CD4-positive, CD25-positive, alpha-beta regulatory T cell (primary cell): ENCODE measurements around the gene GCN1. TPM values are rescaled to one million over a fixed set of nuclear protein-coding genes. Genes with fewer than 3 reads are reported as not detected.
A peak's percentile ranks its signal among the peaks of the same experiment; 100 is the strongest.

ENCODE experiments used
- ATAC-seq, 2 donors: fragments of 150-1000 bp; cut with Tn5 transposase; one replicate each; pipeline ENCODE4 v1.10.0; 2021; ENCODE audit warnings: low read depth in 2 of 2, moderate number of reproducible peaks in 2 of 2, moderate library complexity in 1 of 2
- DNase-seq, 3 donors: peaks; one replicate each; pipeline versions ENCODE4 v3.0.0 to v3.0.0-alpha.2; 2012 to 2022; ENCODE audit warnings: mixed read lengths in 1 of 3
- H3K27ac ChIP-seq: one replicate; pipeline ENCODE4 v1.7.0; 2013; ENCODE audit warnings: mild to moderate bottlenecking, low read length; ENCODE audit not compliant: insufficient read depth, poor library complexity, severe bottlenecking
- H3K27me3 ChIP-seq: one replicate; pipeline ENCODE4 v1.7.0; 2013; ENCODE audit warnings: low read length; ENCODE audit not compliant: control insufficient read depth, insufficient read depth
- H3K36me3 ChIP-seq: one replicate; pipeline ENCODE4 v1.7.0; 2013; ENCODE audit warnings: mild to moderate bottlenecking, low read length, moderate library complexity; ENCODE audit not compliant: control insufficient read depth, insufficient read depth
- H3K4me1 ChIP-seq: 2 replicates; pipeline ENCODE4 v1.7.0; 2013; ENCODE audit warnings: mild to moderate bottlenecking, low read length; ENCODE audit not compliant: insufficient read depth, control insufficient read depth, poor library complexity, severe bottlenecking
- H3K4me3 ChIP-seq: one replicate; pipeline ENCODE4 v1.7.0; 2013; ENCODE audit warnings: low read depth, mild to moderate bottlenecking, low read length, moderate library complexity
- H3K9me3 ChIP-seq, 2 experiments: 1 replicate in 1 of 2; 2 replicates in 1 of 2; pipeline ENCODE4 v1.7.0; 2013; ENCODE audit warnings: low read length in 2 of 2, mild to moderate bottlenecking in 1 of 2, moderate library complexity in 1 of 2; ENCODE audit not compliant: control insufficient read depth in 2 of 2
- H3K27ac Mint-ChIP-seq, 3 donors: one replicate each; pipeline ENCODE4 v1.8.0; 2020 to 2022; ENCODE audit warnings: mild to moderate bottlenecking in 3 of 3, mixed read lengths in 3 of 3, moderate library complexity in 2 of 3
- H3K27me3 Mint-ChIP-seq: one replicate; pipeline ENCODE4 v1.8.0; 2022; ENCODE audit warnings: mild to moderate bottlenecking, mixed read lengths
- H3K36me3 Mint-ChIP-seq: one replicate; pipeline ENCODE4 v1.8.0; 2020; ENCODE audit warnings: mixed read lengths
- H3K4me1 Mint-ChIP-seq, 4 donors: one replicate each; pipeline ENCODE4 v1.8.0; 2020 to 2022; ENCODE audit warnings: mixed read lengths in 4 of 4, mild to moderate bottlenecking in 1 of 4
- H3K4me3 Mint-ChIP-seq, 4 donors: one replicate each; pipeline ENCODE4 v1.8.0; 2020 to 2022; ENCODE audit warnings: mild to moderate bottlenecking in 4 of 4, mixed read lengths in 4 of 4, moderate library complexity in 3 of 4
- H3K9me3 Mint-ChIP-seq, 7 donors: one replicate each; pipeline ENCODE4 v1.8.0; 2020 to 2022; ENCODE audit warnings: mixed read lengths in 7 of 7, mild to moderate bottlenecking in 3 of 7, moderate library complexity in 2 of 7
- polyA plus RNA-seq, 4 donors: library from polyadenylated mRNA; unstranded; fragments of 300-500 nt; fragmentation: Illumina TruSeq; gene quantifications; one replicate each; pipeline ENCODE4 v1.2.3, GENCODE V29; 2021
- total RNA-seq: library from RNA; stranded (reverse); gene quantifications from one replicate; pipeline ENCODE4 v1.2.3, GENCODE V29; 2022

The GCN1 gene
- total and polyA plus RNA-seq, 5 donors from 2014 or later, result 17.0 to 115 (median 22.5) TPM

- H3K27ac ChIP-seq, result peak overlapping the region; percentile 14
- H3K36me3 Mint-ChIP-seq, result peaks cover 36% of the 10 kb centered on the region
- peak overlapping the region in 1 of 3 donors; percentile 2 for H3K27ac Mint-ChIP-seq
- no peaks in the 10 kb centered on the region for H3K9me3 Mint-ChIP-seq
- H3K4me3 Mint-ChIP-seq, result no peak overlapping the region
- H3K4me3 ChIP-seq, result no peak overlapping the region
- no peak for ATAC-seq
- no peaks in the 10 kb centered on the region for H3K4me1 ChIP-seq
- DNase-seq, result no peak
- H3K36me3 ChIP-seq, result peaks cover 93% of the 10 kb centered on the region
- H3K4me1 Mint-ChIP-seq, result no peaks in the 10 kb centered on the region
- H3K27me3 Mint-ChIP-seq, result no peaks in the 10 kb centered on the region
- no peaks in the 10 kb centered on the region for H3K27me3 ChIP-seq
- H3K9me3 ChIP-seq, result no peaks in the 10 kb centered on the region
Observed at GRCh38 chr12:120141336-120141735, 53.2 kb downstream of the GCN1 start.

GRCh38 chr12:120140603-120141002, 53.9 kb downstream of the GCN1 start:
- no peaks in the 10 kb centered on the region for H3K9me3 ChIP-seq
- H3K27me3 ChIP-seq, result no peaks in the 10 kb centered on the region
- DNase-seq (no peak), ATAC-seq (no peak)
- Mint-ChIP-seq H3K27me3 (no peaks in the 10 kb centered on the region), H3K4me1 (no peaks in the 10 kb centered on the region), H3K4me3 (no peak overlapping the region), H3K27ac (no peak overlapping the region), H3K36me3 (peaks cover 36% of the 10 kb centered on the region), H3K9me3 (no peaks in the 10 kb centered on the region)
- peaks cover 93% of the 10 kb centered on the region for H3K36me3 ChIP-seq
- H3K4me3 ChIP-seq, result no peak overlapping the region
- no peaks in the 10 kb centered on the region for H3K4me1 ChIP-seq
- H3K27ac ChIP-seq, result no peak overlapping the region

DNA sequence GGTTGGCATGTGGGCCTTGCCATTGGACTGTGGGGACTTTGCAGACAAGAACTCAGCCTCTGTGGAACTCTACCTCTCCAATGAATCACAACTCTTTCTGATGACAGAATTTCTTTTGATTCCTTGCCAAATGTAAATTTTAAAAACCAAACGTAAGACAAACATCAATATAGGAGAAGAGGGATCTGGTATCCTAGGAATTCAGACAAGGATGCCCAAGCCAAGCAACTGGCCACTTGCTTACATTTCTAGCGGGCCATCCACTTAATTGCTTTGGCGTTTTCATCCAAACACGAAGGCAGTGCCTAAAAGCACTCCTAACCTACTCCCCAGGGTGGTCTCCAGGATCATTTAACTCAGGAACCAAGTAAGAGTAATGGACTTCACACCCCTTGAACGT, 54.6 kb downstream of the GCN1 start:
- H3K9me3 Mint-ChIP-seq, result no peaks in the 10 kb centered on the region
- no peaks in the 10 kb centered on the region for H3K27me3 Mint-ChIP-seq
- no peak overlapping the region for H3K27ac ChIP-seq
- no peaks in the 10 kb centered on the region for H3K4me1 Mint-ChIP-seq
- H3K36me3 Mint-ChIP-seq, result peaks cover 38% of the 10 kb centered on the region
- no peak for ATAC-seq
- H3K27ac Mint-ChIP-seq, result peak overlapping the region in 1 of 3 donors; percentile 7
- H3K4me3 ChIP-seq, result no peak overlapping the region
- no peaks in the 10 kb centered on the region for H3K9me3 ChIP-seq
- no peaks in the 10 kb centered on the region for H3K27me3 ChIP-seq
- no peaks in the 10 kb centered on the region for H3K4me1 ChIP-seq
- H3K4me3 Mint-ChIP-seq, result no peak overlapping the region
- no peak for DNase-seq
- H3K36me3 ChIP-seq, result peaks cover 91% of the 10 kb centered on the region

DNA sequence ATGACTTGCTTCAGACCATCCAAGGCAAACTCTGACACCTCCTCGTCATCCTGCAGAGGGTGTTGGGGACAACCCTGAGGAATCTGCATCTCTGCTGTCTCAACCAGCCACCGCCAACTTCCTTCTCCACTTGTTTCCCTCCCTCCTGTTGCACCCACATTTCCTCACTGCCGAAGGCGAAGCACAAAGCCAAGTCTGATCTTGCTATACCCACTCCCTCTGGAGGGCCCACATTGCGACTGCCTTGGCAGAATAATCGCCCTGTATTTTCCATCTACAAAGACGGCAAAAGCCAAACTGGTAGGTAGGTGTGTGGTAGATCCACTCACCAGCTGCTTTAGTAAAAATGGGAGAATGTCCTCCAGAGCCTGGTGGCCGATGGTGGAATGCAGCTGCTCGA, 56.1 kb downstream of the GCN1 start:
- Mint-ChIP-seq H3K36me3 (peaks cover 42% of the 10 kb centered on the region), H3K27me3 (no peaks in the 10 kb centered on the region)
- no peak overlapping the region for H3K4me3 ChIP-seq

GRCh38 chr12:120137833-120138232, 56.7 kb downstream of the GCN1 start:
- Mint-ChIP-seq H3K27ac (no peak overlapping the region), H3K9me3 (no peaks in the 10 kb centered on the region), H3K4me1 (no peaks in the 10 kb centered on the region), H3K36me3 (peaks cover 42% of the 10 kb centered on the region), H3K4me3 (no peak overlapping the region), H3K27me3 (no peaks in the 10 kb centered on the region)
- DNase-seq (no peak), ATAC-seq (no peak)
- H3K4me1 ChIP-seq, result no peaks in the 10 kb centered on the region
- no peak overlapping the region for H3K4me3 ChIP-seq
- H3K36me3 ChIP-seq, result peaks cover 94% of the 10 kb centered on the region
- H3K9me3 ChIP-seq, result no peaks in the 10 kb centered on the region
- H3K27me3 ChIP-seq, result no peaks in the 10 kb centered on the region
- H3K27ac ChIP-seq, result no peak overlapping the region

More for the DNA sequence above, 56.1 kb downstream of the GCN1 start:
- H3K4me1 ChIP-seq, result no peaks in the 10 kb centered on the region
- DNase-seq (no peak), ATAC-seq (no peak)
- Mint-ChIP-seq H3K27ac (no peak overlapping the region), H3K9me3 (no peaks in the 10 kb centered on the region), H3K4me1 (no peaks in the 10 kb centered on the region), H3K4me3 (no peak overlapping the region)
- no peaks in the 10 kb centered on the region for H3K9me3 ChIP-seq
- H3K27me3 ChIP-seq, result no peaks in the 10 kb centered on the region
- no peak overlapping the region for H3K27ac ChIP-seq
- H3K36me3 ChIP-seq, result peaks cover 93% of the 10 kb centered on the region

GRCh38 chr12:120136093-120136770, 58.3 kb downstream of the GCN1 start:
- peaks cover 38% of the 10 kb centered on the region for H3K36me3 Mint-ChIP-seq

DNA sequence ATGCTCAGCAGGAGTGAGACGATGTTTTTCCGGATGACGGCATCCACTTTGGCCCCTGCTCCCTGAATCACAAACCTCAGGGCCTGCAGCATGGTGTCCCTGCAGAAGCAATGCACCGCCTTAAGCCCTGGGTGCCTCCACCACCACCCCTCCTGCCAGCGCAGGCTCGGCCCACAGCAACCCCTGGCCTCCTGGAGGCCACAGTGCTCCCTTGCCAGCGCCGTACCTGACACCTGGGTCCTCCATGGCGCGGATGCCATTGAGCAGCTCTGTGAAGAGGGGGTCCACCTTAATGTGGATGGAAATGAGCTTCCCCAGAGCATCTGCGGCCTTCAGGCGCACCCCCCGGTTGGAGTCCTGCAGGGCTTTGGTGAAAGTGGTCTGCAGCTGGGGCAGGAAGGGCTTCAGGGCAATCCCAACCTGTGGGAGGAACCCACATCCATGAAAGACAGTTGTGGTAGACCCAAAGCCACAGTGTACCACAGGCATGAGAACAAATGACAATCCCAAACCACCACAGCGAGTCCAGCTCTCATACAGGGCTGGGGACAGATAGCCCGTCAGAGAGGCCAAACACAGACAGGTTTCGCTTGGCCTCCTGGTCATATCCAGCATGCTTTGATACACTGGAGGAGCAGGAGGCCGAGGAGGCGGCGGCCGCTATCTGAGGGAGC, 60.1 kb downstream of the GCN1 start:
- Mint-ChIP-seq H3K27me3 (no peaks in the 10 kb centered on the region), H3K9me3 (no peaks in the 10 kb centered on the region), H3K4me1 (peaks cover 0 to 2% (median 0%) of the 10 kb centered on the region in 4 donors), H3K36me3 (peaks cover 26% of the 10 kb centered on the region), H3K27ac (no peak overlapping the region), H3K4me3 (no peak overlapping the region)
- Histone ChIP-seq H3K4me1 (no peaks in the 10 kb centered on the region), H3K27ac (no peak overlapping the region), H3K9me3 (no peaks in the 10 kb centered on the region), H3K27me3 (no peaks in the 10 kb centered on the region), H3K4me3 (no peak overlapping the region), H3K36me3 (peaks cover 93% of the 10 kb centered on the region)
- DNase-seq (no peak), ATAC-seq (no peak)

More at GRCh38 chr12:120136093-120136770, 58.3 kb downstream of the GCN1 start:
- H3K27ac ChIP-seq, result no peak overlapping the region
- peaks cover 93% of the 10 kb centered on the region for H3K36me3 ChIP-seq
- no peaks in the 10 kb centered on the region for H3K27me3 ChIP-seq
- no peaks in the 10 kb centered on the region for H3K9me3 ChIP-seq
- no peak overlapping the region for H3K4me3 ChIP-seq
- DNase-seq (no peak), ATAC-seq (no peak)
- no peaks in the 10 kb centered on the region for H3K27me3 Mint-ChIP-seq
- H3K4me1 ChIP-seq, result no peaks in the 10 kb centered on the region
- no peak overlapping the region for H3K27ac Mint-ChIP-seq
- H3K9me3 Mint-ChIP-seq, result no peaks in the 10 kb centered on the region
- peaks cover 0 to 2% (median 0%) of the 10 kb centered on the region in 4 donors for H3K4me1 Mint-ChIP-seq
- no peak overlapping the region for H3K4me3 Mint-ChIP-seq
